Right atrium auricular region (tissue), 2 donors: Measurements from ENCODE around the gene MOB3A. TPM values are rescaled to one million over a fixed set of nuclear protein-coding genes. Genes with fewer than 3 reads are reported as not detected.

Experiments
- DNase-seq: peaks from one replicate; pipeline ENCODE4 v3.0.0-alpha.2; 2019; ENCODE audit warnings: low spot score
- H3K27ac ChIP-seq, 2 donors: fragments of 200-600 bp; sonication (generic); 1 replicate in 1 of 2; 2 replicates in 1 of 2; pipeline ENCODE4 v1.5.1; 2016 to 2019
- H3K27me3 ChIP-seq, 2 donors: fragments of 200-600 bp; sonication (generic); one replicate each; pipeline versions ENCODE4 v1.5.1 to v1.6.0; 2017 to 2019
- H3K36me3 ChIP-seq: fragments of 200-600 bp; sonication (generic); one replicate; pipeline ENCODE4 v1.5.1; 2016
- H3K4me1 ChIP-seq, 2 donors: fragments of 200-600 bp; sonication (generic); one replicate each; pipeline versions ENCODE4 v1.5.1 to v1.6.0; 2017 to 2019
- H3K4me3 ChIP-seq, 2 donors: fragments of 200-600 bp; sonication (generic); 1 replicate in 1 of 2; 2 replicates in 1 of 2; pipeline ENCODE4 v1.5.1; 2017 to 2019; ENCODE audit warnings: mild to moderate bottlenecking in 1 of 2, moderate library complexity in 1 of 2
- H3K9me3 ChIP-seq, 2 donors: fragments of 200-600 bp; sonication (generic); one replicate each; pipeline ENCODE4 v1.5.1; 2019
- CTCF ChIP-seq, 2 donors: fragments of 200-600 bp; sonication (generic); IDR thresholded peaks; one replicate each; pipeline ENCODE4 v1.5.1; 2019; ENCODE audit warnings: antibody characterized with exemption in 2 of 2
- total RNA-seq, 2 donors: library from RNA; depleted of rRNA; stranded (reverse); fragments of >200 nt; gene quantifications; one replicate each; pipeline ENCODE4 v1.1.0, GENCODE V29; 2016

Gene MOB3A
- total RNA-seq, 2 donors from 2014 or later = 19.7 to 29.4 TPM

- Histone ChIP-seq H3K9me3 (no peaks in the 10 kb centered on the region), H3K36me3 (peaks cover 3% of the 10 kb centered on the region), H3K4me3 (peak overlapping the region; percentile 33 to 95), H3K27me3 (no peaks in the 10 kb centered on the region), H3K27ac (peak overlapping the region; percentile 93 to 99), H3K4me1 (peaks cover 0 to 75% of the 10 kb centered on the region in 2 donors)
- TF ChIP-seq CTCF (IDR thresholded peaks at IDR 0.05) = no peak
- no peak for DNase-seq
These were observed 44.1 kb downstream of the MOB3A start for GRCh38 chr19:2051773-2052704.

GRCh38 chr19:2050991-2051772, 44.9 kb downstream of the MOB3A start, which contains the start of gene MKNK2:
MKNK2 (minus strand) TSS chr19:2051244; CDS start chr19:2050851, 393 bp downstream.
- H3K27me3 ChIP-seq = no peaks in the 10 kb centered on the region
- peak within 1 kb of the TSS; percentile 98 to 99 for H3K27ac ChIP-seq
- TF ChIP-seq CTCF (IDR thresholded peaks at IDR 0.05) = peak; percentile 47 to 79
- no peaks in the 10 kb centered on the region for H3K9me3 ChIP-seq
- H3K36me3 ChIP-seq = peaks cover 11% of the 10 kb centered on the region
- peak; percentile 88 for DNase-seq
- H3K4me1 ChIP-seq = peaks cover 0 to 76% of the 10 kb centered on the region in 2 donors
- H3K4me3 ChIP-seq = peak within 1 kb of the TSS; percentile 88 to 95

- H3K9me3 ChIP-seq = no peaks in the 10 kb centered on the region
- H3K4me3 ChIP-seq = peak overlapping the region; percentile 88 to 95
- no peaks in the 10 kb centered on the region for H3K27me3 ChIP-seq
- DNase-seq = no peak
- no peak for TF ChIP-seq CTCF (IDR thresholded peaks at IDR 0.05)
- H3K36me3 ChIP-seq = peaks cover 19% of the 10 kb centered on the region
- peak overlapping the region; percentile 98 to 99 for H3K27ac ChIP-seq
- peaks cover 0 to 76% of the 10 kb centered on the region in 2 donors for H3K4me1 ChIP-seq
These were observed 45.7 kb downstream of the MOB3A start for GRCh38 chr19:2050349-2050990.

- peaks cover 0 to 77% of the 10 kb centered on the region in 2 donors for H3K4me1 ChIP-seq
- TF ChIP-seq CTCF (IDR thresholded peaks at IDR 0.05) = no peak
- no peaks in the 10 kb centered on the region for H3K27me3 ChIP-seq
- H3K4me3 ChIP-seq = peak overlapping the region; percentile 88 to 95
- peaks cover 23% of the 10 kb centered on the region for H3K36me3 ChIP-seq
- DNase-seq = peak; percentile 92
- H3K9me3 ChIP-seq = no peaks in the 10 kb centered on the region
- peak overlapping the region; percentile 98 to 99 for H3K27ac ChIP-seq
These were observed 46.3 kb downstream of the MOB3A start for GRCh38 chr19:2049741-2050348.
